ENCODE results near the gene CACNA2D3. TPM values are rescaled to one million over a fixed set of nuclear protein-coding genes. Genes with fewer than 3 reads are reported as not detected.

Gene CACNA2D3
- total RNA-seq, 4 donors from 2014 or later = 0.27 to 1.5 (median 0.79) TPM

GRCh38 chr3:54530944-54531343, 408.6 kb downstream of the CACNA2D3 start:
- no peak overlapping the region for H3K4me3 ChIP-seq (ENCODE audit: low read depth, poor library complexity, severe bottlenecking)
- WGBS, 2 donors = 63 to 86% methylated on average over 5 of the region's 5 CpGs
- intact Hi-C loops (cut with DNase I; ENCODE audit: low total_unique reads) = no loop called here
- DNase-seq (ENCODE audit: low spot score in 2 of 2) = peak in 1 of 2 donors; percentile 34
- TF ChIP-seq POLR2A (IDR thresholded peaks at IDR 0.05) = no peak
- no peak for TF ChIP-seq CTCF (IDR thresholded peaks at IDR 0.05)

GRCh38 chr3:54531741-54532140, 409.4 kb downstream of the CACNA2D3 start:
- peak in 1 of 2 donors; percentile 45 for DNase-seq (ENCODE audit: low spot score in 2 of 2)
- 80 to 88% methylated on average over 6 of the region's 6 CpGs for WGBS, 2 donors
- TF ChIP-seq POLR2A (IDR thresholded peaks at IDR 0.05) (no peak), CTCF (IDR thresholded peaks at IDR 0.05) (no peak)
- H3K4me3 ChIP-seq (ENCODE audit: low read depth, poor library complexity, severe bottlenecking) = no peak overlapping the region
- intact Hi-C loops (cut with DNase I; ENCODE audit: low total_unique reads) = no loop called here

- no peak for TF ChIP-seq POLR2A (IDR thresholded peaks at IDR 0.05)
- TF ChIP-seq CTCF (IDR thresholded peaks at IDR 0.05) = no peak
- no peak for DNase-seq (ENCODE audit: low spot score in 2 of 2)
- 63 to 71% methylated on average over 4 of the region's 4 CpGs for WGBS, 2 donors
- no peak overlapping the region for H3K4me3 ChIP-seq (ENCODE audit: low read depth, poor library complexity, severe bottlenecking)
- intact Hi-C loops (cut with DNase I; ENCODE audit: low total_unique reads) = no loop called here
These were observed 411.5 kb downstream of the CACNA2D3 start for GRCh38 chr3:54533856-54534255.

- intact Hi-C loops (cut with DNase I; ENCODE audit: low total_unique reads) = loop anchor here (5.0 kb wide), 1 partner anchor 1142 kb away; no protein-coding TSS in a partner anchor
- no peak for TF ChIP-seq CTCF (IDR thresholded peaks at IDR 0.05)
- no peak for TF ChIP-seq POLR2A (IDR thresholded peaks at IDR 0.05)
- DNase-seq (ENCODE audit: low spot score in 2 of 2) = no peak
- WGBS, 2 donors = 89 to 100% methylated on average over 1 of the region's 1 CpG
- no peak overlapping the region for H3K4me3 ChIP-seq (ENCODE audit: low read depth, poor library complexity, severe bottlenecking)
These were observed 413.3 kb downstream of the CACNA2D3 start for GRCh38 chr3:54535619-54536018.

- 67 to 73% methylated on average over 2 of the region's 2 CpGs for WGBS, 2 donors
- TF ChIP-seq CTCF (IDR thresholded peaks at IDR 0.05) = no peak
- TF ChIP-seq POLR2A (IDR thresholded peaks at IDR 0.05) = no peak
- no peak for DNase-seq (ENCODE audit: low spot score in 2 of 2)
- intact Hi-C loops (cut with DNase I; ENCODE audit: low total_unique reads) = loop anchor here (5.0 kb wide), 1 partner anchor 1141 kb away; no protein-coding TSS in a partner anchor
- no peak overlapping the region for H3K4me3 ChIP-seq (ENCODE audit: low read depth, poor library complexity, severe bottlenecking)
These were observed 414.1 kb downstream of the CACNA2D3 start for GRCh38 chr3:54536450-54536849.

- no peak for DNase-seq (ENCODE audit: low spot score in 2 of 2)
- intact Hi-C loops (cut with DNase I; ENCODE audit: low total_unique reads) = loop anchor here (5.0 kb wide), 1 partner anchor 1140 kb away; no protein-coding TSS in a partner anchor
- H3K4me3 ChIP-seq (ENCODE audit: low read depth, poor library complexity, severe bottlenecking) = no peak overlapping the region
- WGBS, 2 donors = 94% methylated on average over 6 of the region's 6 CpGs
- TF ChIP-seq POLR2A (IDR thresholded peaks at IDR 0.05) (no peak), CTCF (IDR thresholded peaks at IDR 0.05) (no peak)
These were observed 415.2 kb downstream of the CACNA2D3 start for GRCh38 chr3:54537506-54537905.

Measured in lower leg skin (tissue), 4 donors.